ENCODE measurements around the gene ZFYVE27.

The ZFYVE27 gene

GRCh38 chr10:97744405-97745035 lies 7.6 kb downstream of the ZFYVE27 start (continued):
- TF ChIP-seq PRDM2 (tag by site-specific recombination; IDR thresholded peaks at IDR 0.05; ENCODE audit: borderline replicate concordance): no peak
- no peak for TF ChIP-seq SCRT2 (tag by site-specific recombination; IDR thresholded peaks at IDR 0.05)
- TF ChIP-seq REST (tag by site-specific recombination; IDR thresholded peaks at IDR 0.05): no peak
- TF ChIP-seq KLF16 (tag by site-specific recombination; IDR thresholded peaks at IDR 0.05): no peak
- no peak for TF ChIP-seq ZBTB7A (tag by site-specific recombination; IDR thresholded peaks at IDR 0.05; ENCODE audit: low read depth)
- TF ChIP-seq ZNF416 (tag by site-specific recombination; IDR thresholded peaks at IDR 0.05): no peak

- Histone ChIP-seq H3K4me1 (ENCODE audit: control insufficient read depth, insufficient read depth, low read length) (no peaks in the 10 kb centered on the region), H3K27ac (ENCODE audit: extremely low read depth, low read depth, low read length) (no peak overlapping the region), H3K4me3 (ENCODE audit: low read depth, low read length) (no peak overlapping the region), H3K9me3 (ENCODE audit: control insufficient read depth, insufficient read depth, low read depth, low read length) (no peaks in the 10 kb centered on the region), H3K36me3 (ENCODE audit: control insufficient read depth in 2 of 2, insufficient read depth in 1 of 2, low read length in 2 of 2) (peaks cover 24 to 93% of the 10 kb centered on the region in 2 experiments)
- ChIA-PET POLR2A (interaction anchor here (1.2 kb wide), 1 partner anchor 11 kb away, joined by 3 read pairs; the partner anchor contains the start of gene ZFYVE27), CTCF (interaction anchor here (1.0 to 2.2 kb wide), 4 partner anchors 12 to 164 kb away, joined by 3 to 5 read pairs (median 4); no protein-coding TSS in a partner anchor)
- no peak for TF ChIP-seq PBX3 (CRISPR knock-in tag; IDR thresholded peaks at IDR 0.05)
These were observed 10.6 kb downstream of the ZFYVE27 start for GRCh38 chr10:97747573-97747972.

- Histone ChIP-seq H3K4me3 (ENCODE audit: low read depth, low read length) (no peak overlapping the region), H3K9me3 (ENCODE audit: control insufficient read depth, insufficient read depth, low read depth, low read length) (no peaks in the 10 kb centered on the region), H3K27ac (ENCODE audit: extremely low read depth, low read depth, low read length) (no peak overlapping the region), H3K4me1 (ENCODE audit: control insufficient read depth, insufficient read depth, low read length) (no peaks in the 10 kb centered on the region), H3K36me3 (ENCODE audit: control insufficient read depth in 2 of 2, insufficient read depth in 1 of 2, low read length in 2 of 2) (peaks cover 24 to 94% of the 10 kb centered on the region in 2 experiments)
- CTCF ChIA-PET: interaction anchor here (0.8 to 2.2 kb wide), 3 partner anchors 11 to 165 kb away, joined by 3 to 5 read pairs (median 3); no protein-coding TSS in a partner anchor
- POLR2A ChIA-PET: interaction anchor here (0.6 to 0.8 kb wide), 2 partner anchors 11 to 61 kb away, joined by 3 read pairs; partner anchors contain the start of genes AVPI1 and ZFYVE27
- TF ChIP-seq ZFHX2 (tag by site-specific recombination; conservative IDR thresholded peaks at IDR 0.05) (no peak), ZNF140 (tag by site-specific recombination; IDR thresholded peaks at IDR 0.05) (no peak), OVOL3 (tag by site-specific recombination; IDR thresholded peaks at IDR 0.05) (no peak), ZNF114 (tag by site-specific recombination; IDR thresholded peaks at IDR 0.05) (no peak), ZNF558 (tag by site-specific recombination; IDR thresholded peaks at IDR 0.05) (no peak), REPIN1 (tag by site-specific recombination; IDR thresholded peaks at IDR 0.05; ENCODE audit: low read depth) (no peak), YY2 (tag by site-specific recombination; IDR thresholded peaks at IDR 0.05) (no peak), SALL2 (tag by site-specific recombination; IDR thresholded peaks at IDR 0.05; ENCODE audit: borderline replicate concordance) (no peak), ZNF777 (tag by site-specific recombination; IDR thresholded peaks at IDR 0.05; ENCODE audit: borderline replicate concordance) (no peak), ZNF37A (tag by site-specific recombination; IDR thresholded peaks at IDR 0.05) (no peak), ZNF148 (tag by site-specific recombination; IDR thresholded peaks at IDR 0.05; ENCODE audit: borderline replicate concordance) (no peak), ZNF776 (tag by site-specific recombination; IDR thresholded peaks at IDR 0.05; ENCODE audit: borderline replicate concordance) (no peak)
These were observed 11.2 kb downstream of the ZFYVE27 start for GRCh38 chr10:97748116-97748515.

All from HEK293 (cell line).